Brain microvascular endothelial cell (primary cell): ENCODE data around the gene IVNS1ABP.
A peak's percentile ranks its signal among the peaks of the same experiment; 100 is the strongest.
"Not testable (repeated sequence)": the region's sequence is repeated elsewhere in the genome, so short reads cannot be mapped to it uniquely, and the experiment has no call there.

Experiments
- DNase-seq: peaks from one replicate; pipeline ENCODE4 v3.0.0-alpha.2; 2020
- H3K27ac ChIP-seq: fragments of 250-450 bp; sonication (Bioruptor Pico); 2 replicates; pipeline ENCODE4 v1.5.1; 2020; ENCODE audit warnings: mild to moderate bottlenecking, moderate library complexity
- H3K27me3 ChIP-seq: fragments of 250-450 bp; sonication (Bioruptor Pico); replicated peaks from 2 replicates; pipeline ENCODE4 v1.5.1; 2020; ENCODE audit warnings: mild to moderate bottlenecking
- H3K36me3 ChIP-seq: fragments of 250-450 bp; sonication (Bioruptor Pico); replicated peaks from 2 replicates; pipeline ENCODE4 v1.5.1; 2020; ENCODE audit warnings: mild to moderate bottlenecking
- H3K4me3 ChIP-seq: 2 replicates; pipeline ENCODE4 v1.5.1; 2011; ENCODE audit warnings: low read depth, mild to moderate bottlenecking, control low read depth, low read length, moderate library complexity
- in situ Hi-C: cut with HindIII; loops from 2 replicates; pipeline ENCODE4 v1.10.0; 2017; ENCODE audit warnings: low sequenced_read_pairs, low pct_ligation_motif_present
- TF ChIP-seq, protein P1 (sequence below): IDR thresholded peaks from 2 replicates; pipeline ENCODE4 v1.5.1; 2011; ENCODE audit warnings: low read depth, mild to moderate bottlenecking, moderate library complexity, low read length, control low read depth, inconsistent platforms; ENCODE audit errors: missing control alignments

IVNS1ABP gene

DNA sequence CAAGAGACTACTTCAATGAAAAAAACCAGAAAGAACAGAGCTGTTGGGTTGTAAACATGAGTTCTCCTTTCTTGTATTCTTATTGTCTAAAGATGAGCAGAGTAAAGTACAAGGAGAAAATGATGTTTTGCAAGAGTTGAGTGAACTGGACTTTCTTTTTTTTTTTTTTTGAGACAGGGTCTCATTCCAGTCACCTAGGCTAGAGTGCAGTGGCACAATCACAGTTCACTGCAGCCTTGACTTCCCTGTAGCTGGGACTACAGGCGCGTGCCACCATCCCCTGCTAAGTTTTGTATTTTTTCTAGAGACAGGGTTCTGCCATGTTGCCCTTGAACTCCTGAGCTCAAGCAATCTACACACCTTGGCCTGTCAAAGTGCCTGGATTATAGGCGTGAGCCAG lies 7.1 kb upstream of the IVNS1ABP start:
- TF ChIP-seq, protein P1, sequence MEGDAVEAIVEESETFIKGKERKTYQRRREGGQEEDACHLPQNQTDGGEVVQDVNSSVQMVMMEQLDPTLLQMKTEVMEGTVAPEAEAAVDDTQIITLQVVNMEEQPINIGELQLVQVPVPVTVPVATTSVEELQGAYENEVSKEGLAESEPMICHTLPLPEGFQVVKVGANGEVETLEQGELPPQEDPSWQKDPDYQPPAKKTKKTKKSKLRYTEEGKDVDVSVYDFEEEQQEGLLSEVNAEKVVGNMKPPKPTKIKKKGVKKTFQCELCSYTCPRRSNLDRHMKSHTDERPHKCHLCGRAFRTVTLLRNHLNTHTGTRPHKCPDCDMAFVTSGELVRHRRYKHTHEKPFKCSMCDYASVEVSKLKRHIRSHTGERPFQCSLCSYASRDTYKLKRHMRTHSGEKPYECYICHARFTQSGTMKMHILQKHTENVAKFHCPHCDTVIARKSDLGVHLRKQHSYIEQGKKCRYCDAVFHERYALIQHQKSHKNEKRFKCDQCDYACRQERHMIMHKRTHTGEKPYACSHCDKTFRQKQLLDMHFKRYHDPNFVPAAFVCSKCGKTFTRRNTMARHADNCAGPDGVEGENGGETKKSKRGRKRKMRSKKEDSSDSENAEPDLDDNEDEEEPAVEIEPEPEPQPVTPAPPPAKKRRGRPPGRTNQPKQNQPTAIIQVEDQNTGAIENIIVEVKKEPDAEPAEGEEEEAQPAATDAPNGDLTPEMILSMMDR, result no peak
- Histone ChIP-seq H3K27ac (no peak overlapping the region), H3K36me3 (no peaks in the 10 kb centered on the region), H3K4me3 (no peak overlapping the region), H3K27me3 (no peaks in the 10 kb centered on the region)
- in situ Hi-C loops, result no loop called here
- DNase-seq, result no peak

DNA sequence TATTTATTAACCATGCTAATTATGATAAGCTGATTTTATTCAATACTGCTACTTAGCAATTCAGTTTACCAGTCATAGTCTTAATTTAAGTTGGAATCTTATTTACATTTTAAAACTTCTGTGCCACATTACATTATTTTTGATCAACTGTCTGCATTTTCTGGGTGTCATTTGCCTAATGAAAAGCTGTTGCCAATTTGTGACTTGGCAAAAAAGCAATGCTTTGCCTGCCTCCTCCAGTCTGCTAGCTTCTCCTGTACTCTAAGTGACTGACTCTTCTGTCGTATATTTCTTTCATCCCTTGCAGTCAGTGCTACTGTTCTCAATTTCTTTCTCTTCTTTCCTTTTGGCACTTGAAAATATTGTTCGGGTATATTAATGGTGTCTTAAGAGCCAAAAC lies 5.6 kb upstream of the IVNS1ABP start:
- in situ Hi-C loops, result no loop called here
- no peak for DNase-seq
- TF ChIP-seq, protein P1, result no peak

DNA sequence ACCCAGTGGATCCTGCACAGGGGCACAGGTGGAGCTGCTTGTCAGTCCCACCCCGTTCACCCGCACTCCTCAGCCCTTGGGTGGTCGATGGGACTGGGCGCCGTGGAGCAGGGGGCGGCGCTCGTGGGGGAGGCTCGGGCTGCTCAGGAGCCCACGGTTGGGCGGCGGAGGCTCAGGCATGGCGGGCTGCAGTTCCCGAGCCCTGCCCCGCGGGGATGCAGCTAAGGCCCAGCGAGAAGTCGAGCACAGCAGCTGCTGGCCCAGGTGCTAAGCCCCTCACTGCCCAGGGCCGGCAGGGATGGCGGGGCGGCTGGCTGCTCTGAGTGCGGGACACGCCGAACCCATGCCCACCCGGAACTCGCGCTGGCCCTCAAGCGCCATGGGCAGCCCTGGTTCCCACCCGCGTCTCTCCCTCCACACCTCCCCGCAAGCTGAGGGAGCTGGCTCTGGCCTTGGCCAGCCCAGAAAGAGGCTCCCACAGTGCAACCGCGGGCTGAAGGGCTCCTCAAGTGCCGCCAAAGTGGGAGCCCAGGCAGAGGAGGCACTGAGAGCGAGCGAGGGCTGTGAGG lies 4.7 kb upstream of the IVNS1ABP start:
- DNase-seq, H3K4me3 ChIP-seq, in situ Hi-C loops, H3K27ac ChIP-seq, H3K27me3 ChIP-seq, H3K36me3 ChIP-seq: not testable (repeated sequence)

More for the DNA sequence above, 5.6 kb upstream of the IVNS1ABP start:
- Histone ChIP-seq H3K27me3 (no peaks in the 10 kb centered on the region), H3K4me3 (no peak overlapping the region), H3K27ac (no peak overlapping the region), H3K36me3 (no peaks in the 10 kb centered on the region)

DNA sequence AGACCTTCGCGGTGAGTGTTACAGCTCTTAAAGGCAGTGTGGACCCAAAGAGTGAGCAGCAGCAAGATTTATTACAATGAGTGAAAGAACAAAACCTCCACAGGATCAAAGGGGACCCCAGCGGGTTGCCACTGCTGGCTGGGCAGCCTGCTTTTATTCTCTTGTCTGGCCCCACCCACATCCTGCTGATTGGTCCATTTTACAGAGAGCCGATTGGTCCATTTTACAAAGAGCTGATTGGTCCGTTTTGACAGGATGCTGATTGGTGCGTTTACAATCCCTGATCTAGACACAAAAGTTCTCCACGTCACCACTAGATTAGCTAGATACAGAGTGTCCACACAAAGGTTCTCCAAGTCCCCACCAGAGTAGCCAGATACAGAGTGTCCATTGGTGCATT lies 4.1 kb upstream of the IVNS1ABP start:
- H3K4me3 ChIP-seq, H3K27ac ChIP-seq, in situ Hi-C loops, DNase-seq, H3K36me3 ChIP-seq, H3K27me3 ChIP-seq: not testable (repeated sequence)

DNA sequence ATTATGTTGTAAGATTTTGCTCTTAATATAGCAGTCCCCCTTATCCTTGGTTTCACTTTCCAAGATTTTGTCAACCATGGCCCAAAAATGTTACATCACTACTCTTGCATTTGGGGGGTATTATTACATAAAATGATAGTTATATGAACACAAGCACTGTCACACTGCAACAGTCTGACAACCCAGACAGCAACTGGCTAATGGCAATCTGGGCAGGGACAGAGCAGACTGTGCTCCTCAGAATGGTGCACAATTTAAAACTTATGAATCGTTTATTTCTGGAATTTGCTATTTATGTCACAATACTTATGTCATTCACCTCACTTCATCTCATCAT lies 2.1 kb upstream of the IVNS1ABP start:
- Histone ChIP-seq H3K36me3 (peaks cover 3% of the 10 kb centered on the region), H3K27me3 (no peaks in the 10 kb centered on the region), H3K27ac (no peak overlapping the region), H3K4me3 (no peak overlapping the region)
- TF ChIP-seq, protein P1, result no peak
- in situ Hi-C loops, result no loop called here
- DNase-seq, result no peak

DNA sequence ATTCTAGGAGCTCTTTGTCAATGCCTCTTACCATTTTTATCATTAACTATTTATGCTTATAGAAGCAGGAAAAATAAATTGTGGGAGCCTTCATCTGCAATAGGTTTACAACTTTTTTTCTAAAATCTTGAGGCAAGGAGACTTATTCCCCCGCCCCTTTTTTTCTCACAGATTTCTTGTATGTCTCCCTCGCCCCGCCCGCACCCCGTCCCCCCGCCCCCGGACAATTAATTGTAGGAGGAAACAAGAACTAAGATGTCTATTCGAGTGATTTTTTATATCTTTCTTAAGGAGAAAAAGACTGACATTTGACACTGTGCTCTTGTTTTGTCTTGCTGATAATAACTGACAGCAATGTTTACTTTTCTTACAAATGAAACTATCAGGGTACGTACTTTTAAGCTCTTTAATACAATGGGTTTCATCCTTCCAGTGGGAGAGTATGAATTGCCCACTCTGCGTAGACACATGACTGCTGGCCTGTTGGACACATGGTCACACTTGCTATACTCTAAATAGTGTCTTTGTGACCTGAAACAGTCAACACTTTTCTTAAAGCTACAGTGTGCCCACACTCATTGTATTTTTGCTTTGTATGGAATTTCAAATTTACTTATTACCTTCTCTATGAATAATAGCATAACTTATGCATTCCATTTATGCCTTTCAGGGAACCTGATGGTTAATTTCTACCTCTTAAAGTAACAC lies 1.5 kb upstream of the IVNS1ABP start:
- TF ChIP-seq, protein P1, result no peak
- Histone ChIP-seq H3K36me3 (peaks cover 3% of the 10 kb centered on the region), H3K27me3 (no peaks in the 10 kb centered on the region), H3K27ac (no peak overlapping the region), H3K4me3 (no peak overlapping the region)
- no peak for DNase-seq
- in situ Hi-C loops, result no loop called here

DNA sequence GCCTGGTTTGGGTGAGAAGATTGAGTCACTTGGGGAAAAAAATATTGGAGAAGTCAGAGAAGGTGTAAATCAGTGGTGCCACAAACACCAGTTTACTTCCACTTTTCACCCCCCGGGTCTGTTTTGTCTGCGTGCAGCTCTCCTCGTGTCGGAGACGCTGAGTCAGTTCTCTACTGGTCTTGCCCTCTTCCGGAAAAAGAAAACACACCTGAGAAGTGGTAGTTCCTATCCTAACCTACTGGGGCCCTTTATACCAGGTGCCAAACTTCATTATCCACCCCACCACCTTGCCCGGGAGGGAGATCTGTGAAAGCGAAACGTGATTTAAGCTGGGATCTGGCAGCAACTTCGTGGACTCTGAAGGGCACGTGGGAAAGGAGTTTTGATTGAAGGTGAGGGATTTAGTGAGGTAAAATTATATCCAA lies 855 bp upstream of the IVNS1ABP start:
- peaks cover 3% of the 10 kb centered on the region for H3K36me3 ChIP-seq
- TF ChIP-seq, protein P1, result no peak
- in situ Hi-C loops, result no loop called here
- DNase-seq, result no peak
- peak overlapping the region; percentile 90 for H3K4me3 ChIP-seq
- no peak overlapping the region for H3K27ac ChIP-seq
- no peaks in the 10 kb centered on the region for H3K27me3 ChIP-seq
